ENCODE results near the gene CABP1.

DNA sequence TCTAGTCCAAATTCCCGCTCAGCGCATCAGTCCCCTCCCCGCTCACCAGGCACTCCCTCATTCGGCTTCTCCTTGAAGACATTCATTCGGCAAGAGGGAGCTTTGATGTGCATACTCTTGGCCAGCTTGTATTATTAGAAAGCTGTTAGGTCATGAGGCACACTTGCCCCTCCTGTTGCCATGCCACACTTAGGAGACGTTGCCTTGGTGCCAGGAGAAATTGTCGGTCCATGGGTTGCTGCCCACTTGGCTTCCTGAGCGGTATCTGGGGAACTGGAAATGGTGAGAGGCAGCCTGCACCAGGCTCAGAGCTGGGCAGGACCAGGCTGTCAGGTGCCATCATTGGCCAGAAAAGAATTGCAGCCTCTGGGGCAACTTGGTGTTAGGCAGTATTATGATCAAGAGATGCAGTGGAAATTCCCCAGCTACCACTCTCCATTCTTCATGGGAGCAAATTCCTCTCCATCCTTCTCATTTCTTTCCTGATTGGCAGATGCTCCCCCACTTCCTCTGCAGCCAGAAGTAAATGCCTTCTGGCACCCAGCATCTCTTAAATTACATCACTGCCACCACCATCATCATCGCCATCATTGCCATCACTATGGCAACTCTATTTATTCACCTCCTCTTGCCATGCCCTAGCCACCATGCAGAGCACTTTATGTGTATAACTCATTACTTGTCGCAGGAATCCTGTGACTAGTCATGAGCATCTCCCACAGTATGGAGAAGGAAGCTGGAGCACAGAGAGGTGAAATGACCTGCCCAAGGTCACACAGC lies 12.4 kb downstream of the CABP1 start:
- TF ChIP-seq, protein P1, sequence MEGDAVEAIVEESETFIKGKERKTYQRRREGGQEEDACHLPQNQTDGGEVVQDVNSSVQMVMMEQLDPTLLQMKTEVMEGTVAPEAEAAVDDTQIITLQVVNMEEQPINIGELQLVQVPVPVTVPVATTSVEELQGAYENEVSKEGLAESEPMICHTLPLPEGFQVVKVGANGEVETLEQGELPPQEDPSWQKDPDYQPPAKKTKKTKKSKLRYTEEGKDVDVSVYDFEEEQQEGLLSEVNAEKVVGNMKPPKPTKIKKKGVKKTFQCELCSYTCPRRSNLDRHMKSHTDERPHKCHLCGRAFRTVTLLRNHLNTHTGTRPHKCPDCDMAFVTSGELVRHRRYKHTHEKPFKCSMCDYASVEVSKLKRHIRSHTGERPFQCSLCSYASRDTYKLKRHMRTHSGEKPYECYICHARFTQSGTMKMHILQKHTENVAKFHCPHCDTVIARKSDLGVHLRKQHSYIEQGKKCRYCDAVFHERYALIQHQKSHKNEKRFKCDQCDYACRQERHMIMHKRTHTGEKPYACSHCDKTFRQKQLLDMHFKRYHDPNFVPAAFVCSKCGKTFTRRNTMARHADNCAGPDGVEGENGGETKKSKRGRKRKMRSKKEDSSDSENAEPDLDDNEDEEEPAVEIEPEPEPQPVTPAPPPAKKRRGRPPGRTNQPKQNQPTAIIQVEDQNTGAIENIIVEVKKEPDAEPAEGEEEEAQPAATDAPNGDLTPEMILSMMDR (IDR thresholded peaks at IDR 0.05; ENCODE audit: insufficient read depth, low read length, poor library complexity, severe bottlenecking): no peak
- TF ChIP-seq EZH2phosphoT487 (conservative IDR thresholded peaks at IDR 0.05; ENCODE audit: low read length): no peak

Measured in SU-DHL-6 (cell line).